Activated CD4-positive, CD25-positive, alpha-beta regulatory T cell treated with anti-CD3 and anti-CD28 coated beads, Interleukin-2, amount 50 U/mL, for 16 hours (primary cell): Measurements from ENCODE around the gene CCDC40.
A peak's percentile ranks its signal among the peaks of the same experiment; 100 is the strongest.

Experiments
- DNase-seq: peaks from one replicate; pipeline ENCODE4 v3.0.0-alpha.2; 2020; ENCODE audit warnings: low read depth, low spot score

CCDC40 gene

GRCh38 chr17:80133626-80133970, 97.2 kb downstream of the CCDC40 start:
- DNase-seq = no peak

GRCh38 chr17:80137131-80137530, 100.7 kb downstream of the CCDC40 start:
- DNase-seq = no peak

GRCh38 chr17:80138856-80139426, 102.5 kb downstream of the CCDC40 start:
- DNase-seq = no peak

GRCh38 chr17:80141463-80142165, 105.2 kb downstream of the CCDC40 start:
- no peak for DNase-seq

GRCh38 chr17:80142929-80143328, 106.5 kb downstream of the CCDC40 start:
- DNase-seq = no peak

- DNase-seq = no peak
Measured at GRCh38 chr17:80145076-80146075, 108.9 kb downstream of the CCDC40 start.

GRCh38 chr17:80146121-80147034, 109.9 kb downstream of the CCDC40 start:
- DNase-seq = no peak

GRCh38 chr17:80147035-80147822, 110.8 kb downstream of the CCDC40 start, which contains the start of gene EIF4A3:
Gene EIF4A3, minus strand, starts transcription at chr17:80147128. Its CDS starts 167 bp downstream, at chr17:80146961.
- peak; percentile 95 for DNase-seq
